DND-41 (cell line): ENCODE measurements around the gene STON2.

Source experiments
- ATAC-seq: fragments of 200-7000 bp; cut with Tn5 transposase; 3 replicates; pipeline ENCODE4 v1.9.1; 2021; ENCODE audit warnings: low read depth; ENCODE audit not compliant: insufficient read depth
- DNase-seq: peaks from one replicate; pipeline ENCODE4 v3.0.0-alpha.2; 2020
- H2AFZ ChIP-seq: 2 replicates; pipeline ENCODE4 v1.6.0; 2012; ENCODE audit warnings: low read depth, low read length
- H3K27ac ChIP-seq: 2 replicates; pipeline ENCODE4 v1.5.1; 2012; ENCODE audit warnings: low read length, inconsistent platforms
- H3K27me3 ChIP-seq: fragments of 200-600 bp; sonication (generic); 2 replicates; pipeline ENCODE4 v1.6.0; 2012; ENCODE audit warnings: low read length, mild to moderate bottlenecking, inconsistent platforms; ENCODE audit not compliant: insufficient read depth, poor library complexity
- H3K36me3 ChIP-seq: 2 replicates; pipeline ENCODE4 v1.5.1; 2012; ENCODE audit warnings: low read length, inconsistent platforms; ENCODE audit not compliant: insufficient read depth
- H3K4me1 ChIP-seq: 2 replicates; pipeline ENCODE4 v1.5.1; 2012; ENCODE audit warnings: mild to moderate bottlenecking, low read length; ENCODE audit not compliant: insufficient read depth
- H3K4me2 ChIP-seq: 2 replicates; pipeline ENCODE4 v1.6.0; 2012; ENCODE audit warnings: mild to moderate bottlenecking, moderate library complexity, low read length, inconsistent platforms; ENCODE audit not compliant: insufficient read depth
- H3K4me3 ChIP-seq, 2 experiments: fragments of 200-600 bp in 1 of 2; shearing (Covaris generic) in 1 of 2; 2 replicates each; pipeline ENCODE4 v1.5.1; 2012 to 2016; ENCODE audit warnings: inconsistent platforms in 2 of 2, low read length in 2 of 2, mild to moderate bottlenecking in 2 of 2, low read depth in 1 of 2, moderate library complexity in 1 of 2
- H3K79me2 ChIP-seq: 2 replicates; pipeline ENCODE4 v1.6.0; 2012; ENCODE audit warnings: low read length, inconsistent platforms; ENCODE audit not compliant: insufficient read depth
- H3K9ac ChIP-seq: 2 replicates; pipeline ENCODE4 v1.6.0; 2012; ENCODE audit warnings: low read depth, mild to moderate bottlenecking, inconsistent platforms, low read length, moderate library complexity
- H3K9me3 ChIP-seq: 2 replicates; pipeline ENCODE4 v1.5.1; 2012; ENCODE audit warnings: low read length, moderate library complexity, mild to moderate bottlenecking, inconsistent platforms; ENCODE audit not compliant: insufficient read depth, severe bottlenecking
- H4K20me1 ChIP-seq: 2 replicates; pipeline ENCODE4 v1.6.0; 2012; ENCODE audit warnings: low read length; ENCODE audit not compliant: insufficient read depth
- CTCF ChIP-seq: IDR thresholded peaks from 2 replicates; pipeline ENCODE4 v1.5.1; 2012; ENCODE audit warnings: borderline replicate concordance, low read length, moderate library complexity, mild to moderate bottlenecking; ENCODE audit not compliant: poor library complexity, severe bottlenecking; ENCODE audit errors: extremely low read depth
- EZH2 ChIP-seq: IDR thresholded peaks from 3 replicates; pipeline ENCODE4 v1.6.1; 2012; ENCODE audit warnings: borderline replicate concordance, low read depth, mild to moderate bottlenecking, moderate library complexity, low read length, inconsistent platforms; ENCODE audit not compliant: severe bottlenecking

Gene STON2

GRCh38 chr14:81351205-81351604, 48.9 kb downstream of the STON2 start:
- Histone ChIP-seq H3K9me3 (no peaks in the 10 kb centered on the region), H3K27ac (no peak overlapping the region), H3K79me2 (no peaks in the 10 kb centered on the region), H3K9ac (no peak overlapping the region), H2AFZ (no peak overlapping the region), H3K4me3 (no peak overlapping the region), H4K20me1 (no peaks in the 10 kb centered on the region), H3K27me3 (no peaks in the 10 kb centered on the region), H3K4me1 (no peaks in the 10 kb centered on the region), H3K4me2 (no peak overlapping the region), H3K36me3 (no peaks in the 10 kb centered on the region)
- no peak for DNase-seq
- no peak for ATAC-seq
- TF ChIP-seq EZH2 (no peak), CTCF (no peak)

- no peak overlapping the region for H2AFZ ChIP-seq
- no peak overlapping the region for H3K27ac ChIP-seq
- no peak overlapping the region for H3K4me3 ChIP-seq
- TF ChIP-seq EZH2 (no peak), CTCF (no peak)
- DNase-seq (no peak), ATAC-seq (no peak)
- no peak overlapping the region for H3K4me2 ChIP-seq
- no peak overlapping the region for H3K9ac ChIP-seq
- H3K4me1 ChIP-seq, result no peaks in the 10 kb centered on the region
- no peaks in the 10 kb centered on the region for H3K27me3 ChIP-seq
- H3K79me2 ChIP-seq, result no peaks in the 10 kb centered on the region
- H3K36me3 ChIP-seq, result no peaks in the 10 kb centered on the region
- no peaks in the 10 kb centered on the region for H4K20me1 ChIP-seq
- H3K9me3 ChIP-seq, result no peaks in the 10 kb centered on the region
Observed at GRCh38 chr14:81350344-81351130, 49.6 kb downstream of the STON2 start.

DNA sequence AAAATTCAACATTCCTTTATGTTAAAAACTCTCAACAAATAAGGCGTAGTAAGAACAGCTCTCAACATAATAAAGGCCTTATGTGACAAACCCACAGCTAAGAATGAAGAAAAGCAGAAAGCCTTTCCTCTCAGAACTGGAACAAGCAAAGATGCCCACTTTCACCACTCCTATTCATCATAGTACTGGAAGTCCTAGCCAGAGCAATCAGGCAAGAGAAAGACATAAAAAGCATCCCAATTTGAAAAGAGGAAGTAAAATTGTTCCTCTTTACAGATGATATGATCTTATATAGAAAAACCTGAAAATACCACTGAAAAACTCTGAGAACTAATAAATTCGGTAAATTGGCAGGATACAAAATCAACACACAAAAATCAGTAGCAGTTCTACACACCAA, 52.1 kb downstream of the STON2 start:
- Histone ChIP-seq H3K36me3 (no peaks in the 10 kb centered on the region), H3K4me2 (no peak overlapping the region), H3K4me3 (no peak overlapping the region), H3K27ac (no peak overlapping the region), H3K4me1 (no peaks in the 10 kb centered on the region), H3K79me2 (no peaks in the 10 kb centered on the region), H3K9me3 (no peaks in the 10 kb centered on the region), H3K9ac (no peak overlapping the region), H4K20me1 (no peaks in the 10 kb centered on the region), H2AFZ (no peak overlapping the region), H3K27me3 (no peaks in the 10 kb centered on the region)
- ATAC-seq (no peak), DNase-seq (no peak)
- TF ChIP-seq CTCF (no peak), EZH2 (no peak)

- Histone ChIP-seq H4K20me1 (no peaks in the 10 kb centered on the region), H3K79me2 (no peaks in the 10 kb centered on the region), H3K9ac (no peak overlapping the region), H3K4me2 (no peak overlapping the region), H3K27ac (no peak overlapping the region), H3K27me3 (no peaks in the 10 kb centered on the region), H3K9me3 (no peaks in the 10 kb centered on the region), H3K4me3 (no peak overlapping the region), H3K4me1 (no peaks in the 10 kb centered on the region), H2AFZ (no peak overlapping the region), H3K36me3 (no peaks in the 10 kb centered on the region)
- TF ChIP-seq CTCF, result no peak
- no peak for TF ChIP-seq EZH2
- DNase-seq, result no peak
- ATAC-seq, result no peak
Observed at GRCh38 chr14:81345781-81346180, 54.3 kb downstream of the STON2 start.
